K562 (cell line): ENCODE results near the gene TFAP2A. TPM values are rescaled to one million over a fixed set of nuclear protein-coding genes. Genes with fewer than 3 reads are reported as not detected.

Source experiments
- ATAC-seq: fragments of 200-7000 bp; cut with Tn5 transposase; 3 replicates; pipeline ENCODE4 v1.9.1; 2020; ENCODE audit warnings: moderate library complexity
- BruUV-seq: library from RNA; stranded (reverse); fragments of 400-500 nt; replicated peaks from 2 replicates; lab custom pipeline; 2021; lab: Mats Ljungman, UMichigan
- CTCF ChIA-PET: fragments of 300-600 bp; formaldehyde crosslinking; extraction: SDS; loops from one replicate; lab custom pipeline; 2021; ENCODE audit warnings: low intra/inter-chr PET ratio; lab: Yijun Ruan, JAX
- POLR2A ChIA-PET: fragments of 300-600, 350-650 bp; sonication (Branson Sonifier 250); formaldehyde crosslinking; extraction: SDS; loops from one replicate; lab custom pipeline; 2021; ENCODE audit warnings: antibody characterized with exemption, inconsistent platforms; lab: Yijun Ruan, JAX
- DNase-seq, 4 experiments: peaks; one replicate each; pipeline versions ENCODE4 v3.0.0 to v3.0.0-alpha.2; 2011 to 2018; ENCODE audit warnings: low spot score in 3 of 4, mixed read lengths in 3 of 4; ENCODE audit errors: extremely low read depth in 1 of 4
- FAIRE-seq: peaks from 2 replicates; lab custom pipeline; 2011; peaks lifted over from hg19 to GRCh38; lab: Jason Lieb, UNC
- H2AFZ ChIP-seq: 2 replicates; pipeline ENCODE4 v1.6.0; 2011; ENCODE audit warnings: low read depth, low read length, control low read depth, inconsistent platforms
- H3K27ac ChIP-seq: fragments of 200-600 bp; 3 replicates; pipeline ENCODE4 v1.8.0; 2011; ENCODE audit warnings: low read depth, mild to moderate bottlenecking, control low read depth, inconsistent platforms, low read length, moderate library complexity, mixed read lengths; ENCODE audit errors: extremely low read depth
- H3K27me3 ChIP-seq, 2 experiments: fragments of 300-600 bp in 1 of 2; 2 replicates in 1 of 2; 3 replicates in 1 of 2; pipeline versions ENCODE4 v1.6.0 to v1.8.0; 2011; ENCODE audit warnings: inconsistent platforms in 2 of 2, low read length in 2 of 2, mild to moderate bottlenecking in 1 of 2, mixed read lengths in 1 of 2, moderate library complexity in 1 of 2; ENCODE audit not compliant: control insufficient read depth in 2 of 2, insufficient read depth in 2 of 2
- H3K36me3 ChIP-seq: fragments of 300-600 bp; 3 replicates; pipeline ENCODE4 v1.8.0; 2011; ENCODE audit warnings: mild to moderate bottlenecking, low read length, inconsistent platforms; ENCODE audit not compliant: control insufficient read depth, insufficient read depth
- H3K4me1 ChIP-seq, 2 experiments: fragments of 200-600 bp in 1 of 2; replicated peaks in 1 of 2; 2 replicates in 1 of 2; 3 replicates in 1 of 2; pipeline versions ENCODE4 v1.5.1 to v1.8.0; 2011; ENCODE audit warnings: inconsistent platforms in 2 of 2, low read length in 2 of 2, mild to moderate bottlenecking in 1 of 2, mixed read lengths in 1 of 2, moderate library complexity in 1 of 2; ENCODE audit not compliant: control insufficient read depth in 2 of 2, insufficient read depth in 2 of 2
- H3K4me2 ChIP-seq: 2 replicates; pipeline ENCODE4 v1.6.1; 2011; ENCODE audit warnings: low read length, control low read depth, inconsistent platforms, mixed read lengths; ENCODE audit not compliant: insufficient read depth
- H3K4me3 ChIP-seq: fragments of 200-600 bp; sonication (generic), shearing (Covaris generic); 2 replicates; pipeline ENCODE4 v1.5.1; 2016; ENCODE audit warnings: control low read depth, inconsistent platforms
- H3K79me2 ChIP-seq: fragments of 200-600 bp; 3 replicates; pipeline ENCODE4 v1.8.0; 2011; ENCODE audit warnings: low read length, inconsistent platforms; ENCODE audit not compliant: control insufficient read depth, insufficient read depth
- H3K9ac ChIP-seq, 2 experiments: 2 replicates each; pipeline versions ENCODE4 v1.6.0 to v1.6.1; 2011; ENCODE audit warnings: low read depth in 2 of 2, low read length in 2 of 2, control low read depth in 1 of 2, inconsistent platforms in 1 of 2, mild to moderate bottlenecking in 1 of 2, mixed read lengths in 1 of 2; ENCODE audit not compliant: insufficient read depth in 1 of 2
- H3K9me1 ChIP-seq: one replicate; pipeline ENCODE4 v1.6.0; 2011; ENCODE audit warnings: inconsistent platforms, mild to moderate bottlenecking, low read length, moderate library complexity; ENCODE audit not compliant: control insufficient read depth, insufficient read depth
- H3K9me3 ChIP-seq: replicated peaks from 2 replicates; pipeline ENCODE4 v1.5.1; 2011; ENCODE audit warnings: low read depth, low read length, inconsistent platforms; ENCODE audit not compliant: control insufficient read depth, insufficient read depth
- H4K20me1 ChIP-seq: replicated peaks from 2 replicates; pipeline ENCODE4 v1.6.1; 2011; ENCODE audit warnings: low read length, inconsistent platforms, mixed read lengths; ENCODE audit not compliant: control insufficient read depth, insufficient read depth
- FIP1L1 ChIP-seq: fragments of 200-400 bp; formaldehyde crosslinking; IDR thresholded peaks from 2 replicates; pipeline ENCODE4 v1.6.1; 2018; ENCODE audit warnings: mild to moderate bottlenecking, low read depth, low read length; ENCODE audit not compliant: poor library complexity, severe bottlenecking
- SAP30 ChIP-seq: fragments of 200-600 bp; sonication (generic); IDR thresholded peaks from 2 replicates; pipeline ENCODE4 v1.6.1; 2012; ENCODE audit warnings: borderline replicate concordance, low read depth, mild to moderate bottlenecking, moderate library complexity, low read length, control low read depth, inconsistent platforms; ENCODE audit not compliant: insufficient read depth, poor library complexity, severe bottlenecking
- U2AF2 ChIP-seq: fragments of 200-400 bp; formaldehyde crosslinking; optimal IDR thresholded peaks from 2 replicates; pipeline ENCODE3; 2017; ENCODE audit warnings: low read depth, mild to moderate bottlenecking, low read length
- ZNF766 ChIP-seq: fragments of 200-800 bp; sonication (Bioruptor generic); conservative IDR thresholded peaks from 2 replicates; pipeline ENCODE4 v1.6.1; 2016; ENCODE audit warnings: missing genetic modification characterization, missing compliant biosample characterization
- WGBS: fragments of 100-300 bp; shearing (Covaris generic); methylation state at CpG from one replicate; pipeline ENCODE4 v1.1.6; 2016; ENCODE audit warnings: low coverage, mixed read lengths; ENCODE audit not compliant: insufficient coverage; ENCODE audit errors: missing lambda C conversion rate; 5-methylcytosine and 5-hydroxymethylcytosine counted together
- in situ Hi-C: fragments of 300-500 bp; cut with MboI; formaldehyde crosslinking; loops from 4 replicates; pipeline ENCODE4 v1.15.0; 2018; ENCODE audit warnings: inconsistent platforms, mixed read lengths
- intact Hi-C: fragments of 100-400 bp; cut with micrococcal nuclease; formaldehyde crosslinking; loops from 2 replicates; pipeline ENCODE4 v1.14.2; 2022
- polyA plus RNA-seq, 8 experiments: library from polyadenylated mRNA; depleted of rRNA in 4 of 8; stranded (reverse) in 5 of 8; unstranded in 3 of 8; fragments of >200 nt; fragmentation: Nextera tagmentation in 2 of 8; fragmentation: Illumina TruSeq in 1 of 8; extraction: Ambion mirVana in 2 of 8; extraction: Trizol in 1 of 8; gene quantifications; 2 replicates each; pipeline versions ENCODE4 v1.2.1 to v1.2.3, GENCODE V29; 2011 to 2014; ENCODE audit warnings: inconsistent platforms in 1 of 8, missing spikeins in 1 of 8
- total RNA-seq, 7 experiments: library from RNA; depleted of rRNA in 6 of 7; stranded (reverse); fragments of >200 nt in 6 of 7; fragmentation: Illumina TruSeq in 2 of 7; extraction: Trizol in 2 of 7; gene quantifications; 2 replicates each; pipeline versions ENCODE4 v1.2.1 to v1.2.3, GENCODE V29; 2011 to 2021; ENCODE audit warnings: low replicate concordance in 1 of 7
- TF ChIP-seq, protein P1 (sequence below): fragments of 250-450 bp; sonication (Bioruptor Pico); IDR thresholded peaks from 2 replicates; pipeline ENCODE4 v1.4.0; 2020; ENCODE audit warnings: borderline replicate concordance
- TF ChIP-seq, protein P2 (sequence below), 2 experiments: fragments of 450-650 bp; IDR thresholded peaks; 2 replicates each; pipeline ENCODE4 v1.6.1; 2018; ENCODE audit warnings: mild to moderate bottlenecking in 2 of 2, low read depth in 1 of 2; ENCODE audit not compliant: partially characterized antibody in 2 of 2
- TF ChIP-seq, protein P3 (sequence below): fragments of 200-800 bp; sonication (Bioruptor generic); IDR thresholded peaks from 2 replicates; pipeline ENCODE4 v1.6.1; 2016; ENCODE audit warnings: missing genetic modification characterization, missing compliant biosample characterization

TFAP2A gene
- total and polyA plus RNA-seq, 9 of the 15 experiments (the other 6 are each of a cell fraction or from before 2014, with no cell fraction given): 0.14 to 0.53 (median 0.19) TPM; not detected in 1

DNA sequence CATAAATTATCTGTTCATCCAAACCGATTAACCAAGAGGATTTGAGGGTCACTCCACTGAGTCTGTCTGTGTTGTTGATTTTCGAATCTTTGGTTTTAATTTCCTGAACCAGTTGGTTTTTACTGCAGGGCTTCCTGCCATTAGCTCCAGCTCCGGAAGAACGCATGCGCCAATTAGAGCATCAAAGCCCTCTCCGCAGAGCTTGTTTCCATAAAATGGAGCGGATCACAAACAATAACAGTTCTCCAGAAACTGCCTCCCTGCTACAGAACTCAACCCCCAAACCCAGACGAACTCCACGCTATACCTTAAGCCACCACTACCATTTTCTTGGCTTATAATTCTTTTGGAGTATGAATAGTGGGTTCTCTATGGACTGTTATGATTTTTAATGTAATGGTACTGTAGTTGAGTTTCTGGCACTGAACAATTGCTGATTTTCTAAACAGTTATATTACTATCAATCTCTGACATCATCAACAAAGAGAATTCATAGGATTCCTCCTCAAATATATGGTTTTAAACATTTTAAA, 13.8 kb downstream of the TFAP2A start:
- Histone ChIP-seq H3K4me1 (peaks cover 22 to 35% of the 10 kb centered on the region in 2 experiments), H3K27ac (peak overlapping the region; percentile 85), H4K20me1 (no peaks in the 10 kb centered on the region), H3K4me3 (no peak overlapping the region), H3K4me2 (no peak overlapping the region), H3K79me2 (peaks cover 19% of the 10 kb centered on the region), H3K9me1 (no peaks in the 10 kb centered on the region), H3K36me3 (no peaks in the 10 kb centered on the region; the same call in 2 of the 3 replicates), H3K9ac (peak overlapping the region in 1 of 2 experiments; percentile 80; a peak in 1 of 4 replicates), H3K27me3 (no peaks in the 10 kb centered on the region), H2AFZ (peak overlapping the region; percentile 97), H3K9me3 (peaks cover 7% of the 10 kb centered on the region)
- WGBS: 81% methylated on average over 9 of the region's 9 CpGs
- in situ Hi-C loops (no loop called here), intact Hi-C loops (loop anchor here (5.0 kb wide), 3 partner anchors 54 to 299 kb away; no protein-coding TSS in a partner anchor)
- ATAC-seq (no peak), DNase-seq (no peak), FAIRE-seq (no peak)
- no TSS peak for BruUV-seq
- ChIA-PET POLR2A (interaction anchor here (0.6 kb wide), 1 partner anchor 383 kb away, joined by 3 read pairs; no protein-coding TSS in a partner anchor), CTCF (no interaction called here)
- TF ChIP-seq U2AF2: no peak
- no peak for TF ChIP-seq SAP30
- TF ChIP-seq, protein P1, sequence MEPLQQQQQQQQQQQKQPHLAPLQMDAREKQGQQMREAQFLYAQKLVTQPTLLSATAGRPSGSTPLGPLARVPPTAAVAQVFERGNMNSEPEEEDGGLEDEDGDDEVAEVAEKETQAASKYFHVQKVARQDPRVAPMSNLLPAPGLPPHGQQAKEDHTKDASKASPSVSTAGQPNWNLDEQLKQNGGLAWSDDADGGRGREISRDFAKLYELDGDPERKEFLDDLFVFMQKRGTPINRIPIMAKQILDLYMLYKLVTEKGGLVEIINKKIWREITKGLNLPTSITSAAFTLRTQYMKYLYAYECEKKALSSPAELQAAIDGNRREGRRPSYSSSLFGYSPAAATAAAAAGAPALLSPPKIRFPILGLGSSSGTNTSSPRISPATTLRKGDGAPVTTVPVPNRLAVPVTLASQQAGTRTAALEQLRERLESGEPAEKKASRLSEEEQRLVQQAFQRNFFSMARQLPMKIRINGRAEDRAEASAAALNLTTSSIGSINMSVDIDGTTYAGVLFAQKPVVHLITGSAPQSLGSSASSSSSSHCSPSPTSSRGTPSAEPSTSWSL (CRISPR knock-in tag): no peak
- TF ChIP-seq FIP1L1: no peak
- TF ChIP-seq, protein P2, sequence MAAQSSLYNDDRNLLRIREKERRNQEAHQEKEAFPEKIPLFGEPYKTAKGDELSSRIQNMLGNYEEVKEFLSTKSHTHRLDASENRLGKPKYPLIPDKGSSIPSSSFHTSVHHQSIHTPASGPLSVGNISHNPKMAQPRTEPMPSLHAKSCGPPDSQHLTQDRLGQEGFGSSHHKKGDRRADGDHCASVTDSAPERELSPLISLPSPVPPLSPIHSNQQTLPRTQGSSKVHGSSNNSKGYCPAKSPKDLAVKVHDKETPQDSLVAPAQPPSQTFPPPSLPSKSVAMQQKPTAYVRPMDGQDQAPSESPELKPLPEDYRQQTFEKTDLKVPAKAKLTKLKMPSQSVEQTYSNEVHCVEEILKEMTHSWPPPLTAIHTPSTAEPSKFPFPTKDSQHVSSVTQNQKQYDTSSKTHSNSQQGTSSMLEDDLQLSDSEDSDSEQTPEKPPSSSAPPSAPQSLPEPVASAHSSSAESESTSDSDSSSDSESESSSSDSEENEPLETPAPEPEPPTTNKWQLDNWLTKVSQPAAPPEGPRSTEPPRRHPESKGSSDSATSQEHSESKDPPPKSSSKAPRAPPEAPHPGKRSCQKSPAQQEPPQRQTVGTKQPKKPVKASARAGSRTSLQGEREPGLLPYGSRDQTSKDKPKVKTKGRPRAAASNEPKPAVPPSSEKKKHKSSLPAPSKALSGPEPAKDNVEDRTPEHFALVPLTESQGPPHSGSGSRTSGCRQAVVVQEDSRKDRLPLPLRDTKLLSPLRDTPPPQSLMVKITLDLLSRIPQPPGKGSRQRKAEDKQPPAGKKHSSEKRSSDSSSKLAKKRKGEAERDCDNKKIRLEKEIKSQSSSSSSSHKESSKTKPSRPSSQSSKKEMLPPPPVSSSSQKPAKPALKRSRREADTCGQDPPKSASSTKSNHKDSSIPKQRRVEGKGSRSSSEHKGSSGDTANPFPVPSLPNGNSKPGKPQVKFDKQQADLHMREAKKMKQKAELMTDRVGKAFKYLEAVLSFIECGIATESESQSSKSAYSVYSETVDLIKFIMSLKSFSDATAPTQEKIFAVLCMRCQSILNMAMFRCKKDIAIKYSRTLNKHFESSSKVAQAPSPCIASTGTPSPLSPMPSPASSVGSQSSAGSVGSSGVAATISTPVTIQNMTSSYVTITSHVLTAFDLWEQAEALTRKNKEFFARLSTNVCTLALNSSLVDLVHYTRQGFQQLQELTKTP (IDR thresholded peaks at IDR 0.05; ENCODE audit: low read depth in 1 of 2, partially characterized antibody in 2 of 2): no peak
- TF ChIP-seq, protein P3, sequence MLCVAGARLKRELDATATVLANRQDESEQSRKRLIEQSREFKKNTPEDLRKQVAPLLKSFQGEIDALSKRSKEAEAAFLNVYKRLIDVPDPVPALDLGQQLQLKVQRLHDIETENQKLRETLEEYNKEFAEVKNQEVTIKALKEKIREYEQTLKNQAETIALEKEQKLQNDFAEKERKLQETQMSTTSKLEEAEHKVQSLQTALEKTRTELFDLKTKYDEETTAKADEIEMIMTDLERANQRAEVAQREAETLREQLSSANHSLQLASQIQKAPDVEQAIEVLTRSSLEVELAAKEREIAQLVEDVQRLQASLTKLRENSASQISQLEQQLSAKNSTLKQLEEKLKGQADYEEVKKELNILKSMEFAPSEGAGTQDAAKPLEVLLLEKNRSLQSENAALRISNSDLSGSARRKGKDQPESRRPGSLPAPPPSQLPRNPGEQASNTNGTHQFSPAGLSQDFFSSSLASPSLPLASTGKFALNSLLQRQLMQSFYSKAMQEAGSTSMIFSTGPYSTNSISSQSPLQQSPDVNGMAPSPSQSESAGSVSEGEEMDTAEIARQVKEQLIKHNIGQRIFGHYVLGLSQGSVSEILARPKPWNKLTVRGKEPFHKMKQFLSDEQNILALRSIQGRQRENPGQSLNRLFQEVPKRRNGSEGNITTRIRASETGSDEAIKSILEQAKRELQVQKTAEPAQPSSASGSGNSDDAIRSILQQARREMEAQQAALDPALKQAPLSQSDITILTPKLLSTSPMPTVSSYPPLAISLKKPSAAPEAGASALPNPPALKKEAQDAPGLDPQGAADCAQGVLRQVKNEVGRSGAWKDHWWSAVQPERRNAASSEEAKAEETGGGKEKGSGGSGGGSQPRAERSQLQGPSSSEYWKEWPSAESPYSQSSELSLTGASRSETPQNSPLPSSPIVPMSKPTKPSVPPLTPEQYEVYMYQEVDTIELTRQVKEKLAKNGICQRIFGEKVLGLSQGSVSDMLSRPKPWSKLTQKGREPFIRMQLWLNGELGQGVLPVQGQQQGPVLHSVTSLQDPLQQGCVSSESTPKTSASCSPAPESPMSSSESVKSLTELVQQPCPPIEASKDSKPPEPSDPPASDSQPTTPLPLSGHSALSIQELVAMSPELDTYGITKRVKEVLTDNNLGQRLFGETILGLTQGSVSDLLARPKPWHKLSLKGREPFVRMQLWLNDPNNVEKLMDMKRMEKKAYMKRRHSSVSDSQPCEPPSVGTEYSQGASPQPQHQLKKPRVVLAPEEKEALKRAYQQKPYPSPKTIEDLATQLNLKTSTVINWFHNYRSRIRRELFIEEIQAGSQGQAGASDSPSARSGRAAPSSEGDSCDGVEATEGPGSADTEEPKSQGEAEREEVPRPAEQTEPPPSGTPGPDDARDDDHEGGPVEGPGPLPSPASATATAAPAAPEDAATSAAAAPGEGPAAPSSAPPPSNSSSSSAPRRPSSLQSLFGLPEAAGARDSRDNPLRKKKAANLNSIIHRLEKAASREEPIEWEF: 0 out of 2 replicates have a peak, but pooled peaks have one; percentile 16
- peak; percentile 48 for TF ChIP-seq ZNF766 (CRISPR knock-in tag)
